ENCODE data around the gene TRIM37.
"Not testable (repeated sequence)": the region's sequence is repeated elsewhere in the genome, so short reads cannot be mapped to it uniquely, and the experiment has no call there.

The TRIM37 gene

GRCh38 chr17:59151006-59151405 lies 44.3 kb upstream of the TRIM37 start:
- TF ChIP-seq, protein P1, sequence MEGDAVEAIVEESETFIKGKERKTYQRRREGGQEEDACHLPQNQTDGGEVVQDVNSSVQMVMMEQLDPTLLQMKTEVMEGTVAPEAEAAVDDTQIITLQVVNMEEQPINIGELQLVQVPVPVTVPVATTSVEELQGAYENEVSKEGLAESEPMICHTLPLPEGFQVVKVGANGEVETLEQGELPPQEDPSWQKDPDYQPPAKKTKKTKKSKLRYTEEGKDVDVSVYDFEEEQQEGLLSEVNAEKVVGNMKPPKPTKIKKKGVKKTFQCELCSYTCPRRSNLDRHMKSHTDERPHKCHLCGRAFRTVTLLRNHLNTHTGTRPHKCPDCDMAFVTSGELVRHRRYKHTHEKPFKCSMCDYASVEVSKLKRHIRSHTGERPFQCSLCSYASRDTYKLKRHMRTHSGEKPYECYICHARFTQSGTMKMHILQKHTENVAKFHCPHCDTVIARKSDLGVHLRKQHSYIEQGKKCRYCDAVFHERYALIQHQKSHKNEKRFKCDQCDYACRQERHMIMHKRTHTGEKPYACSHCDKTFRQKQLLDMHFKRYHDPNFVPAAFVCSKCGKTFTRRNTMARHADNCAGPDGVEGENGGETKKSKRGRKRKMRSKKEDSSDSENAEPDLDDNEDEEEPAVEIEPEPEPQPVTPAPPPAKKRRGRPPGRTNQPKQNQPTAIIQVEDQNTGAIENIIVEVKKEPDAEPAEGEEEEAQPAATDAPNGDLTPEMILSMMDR (IDR thresholded peaks at IDR 0.05; ENCODE audit: low read depth, low read length) = no peak
- no peak for DNase-seq (ENCODE audit: extremely low read depth, low read depth)

GRCh38 chr17:59149841-59150511 lies 43.3 kb upstream of the TRIM37 start:
- DNase-seq (ENCODE audit: extremely low read depth, low read depth) = no peak
- TF ChIP-seq, protein P1 (IDR thresholded peaks at IDR 0.05; ENCODE audit: low read depth, low read length) = no peak

DNA sequence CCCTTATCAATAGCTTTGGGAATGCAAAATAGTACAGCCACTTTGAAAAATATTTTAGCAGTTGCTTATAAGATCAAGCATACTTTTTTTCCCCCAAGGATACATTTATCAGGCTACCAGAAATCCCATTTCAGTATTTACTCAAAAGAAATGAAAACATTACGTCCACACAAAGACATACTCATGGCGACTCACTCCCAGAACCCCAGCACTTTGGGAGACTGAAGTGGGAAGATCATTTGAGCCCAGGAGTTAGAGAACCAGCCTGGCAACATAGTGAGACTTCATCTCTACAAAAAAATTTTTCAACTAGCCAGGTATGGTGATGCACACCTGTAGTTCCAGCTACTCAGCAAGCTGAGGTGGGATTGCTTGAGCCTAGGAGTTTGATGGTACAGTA lies 42.4 kb upstream of the TRIM37 start:
- TF ChIP-seq, protein P1 (IDR thresholded peaks at IDR 0.05; ENCODE audit: low read depth, low read length) = no peak
- no peak for DNase-seq (ENCODE audit: extremely low read depth, low read depth)

- no peak for DNase-seq (ENCODE audit: extremely low read depth, low read depth)
- TF ChIP-seq, protein P1 (IDR thresholded peaks at IDR 0.05; ENCODE audit: low read depth, low read length) = no peak
These were observed 39.0 kb upstream of the TRIM37 start for GRCh38 chr17:59145571-59146096.

DNA sequence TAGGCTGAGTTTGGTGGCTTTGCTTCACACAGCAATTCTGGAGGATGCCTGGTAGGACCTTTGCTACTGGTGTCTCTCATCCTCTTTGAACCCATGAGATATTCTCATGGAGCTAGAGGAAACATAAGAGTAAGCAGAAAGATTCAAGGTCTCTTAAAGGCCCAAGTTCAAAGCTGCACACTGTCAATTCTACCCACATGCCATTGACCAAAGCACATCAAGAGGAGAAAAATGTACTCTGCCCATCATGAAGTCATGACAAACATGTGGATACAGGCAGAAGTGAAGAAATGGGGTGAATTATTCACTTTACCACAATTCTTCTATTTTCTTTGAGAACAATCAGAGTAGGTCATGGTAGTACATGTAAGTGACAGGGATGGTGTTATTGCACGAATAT lies 35.2 kb upstream of the TRIM37 start:
- TF ChIP-seq, protein P1 (IDR thresholded peaks at IDR 0.05; ENCODE audit: low read depth, low read length) = no peak
- no peak for DNase-seq (ENCODE audit: extremely low read depth, low read depth)

DNA sequence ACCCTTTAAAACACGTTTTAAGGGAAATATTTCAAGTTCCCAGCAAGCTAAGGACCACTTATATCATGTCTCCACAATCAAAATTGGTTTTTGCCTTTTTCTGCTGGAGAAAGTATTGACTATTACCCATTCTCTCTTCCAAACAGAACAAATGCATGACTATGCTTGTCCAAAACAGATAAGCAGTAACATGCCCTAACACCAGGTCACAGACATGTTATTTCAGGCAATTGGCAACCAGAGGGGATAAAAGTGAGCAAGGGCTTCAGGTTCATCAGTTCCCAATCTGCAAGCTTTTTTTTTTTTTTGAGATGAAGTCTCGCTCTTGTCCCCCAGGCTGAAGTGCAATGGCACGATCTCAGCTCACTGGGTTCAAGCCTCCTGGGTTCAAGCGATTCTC lies 33.3 kb upstream of the TRIM37 start:
- TF ChIP-seq, protein P1 (IDR thresholded peaks at IDR 0.05; ENCODE audit: low read depth, low read length) = no peak
- no peak for DNase-seq (ENCODE audit: extremely low read depth, low read depth)

GRCh38 chr17:59138339-59138738 lies 31.7 kb upstream of the TRIM37 start:
- not testable (repeated sequence) for DNase-seq (ENCODE audit: extremely low read depth, low read depth)

DNA sequence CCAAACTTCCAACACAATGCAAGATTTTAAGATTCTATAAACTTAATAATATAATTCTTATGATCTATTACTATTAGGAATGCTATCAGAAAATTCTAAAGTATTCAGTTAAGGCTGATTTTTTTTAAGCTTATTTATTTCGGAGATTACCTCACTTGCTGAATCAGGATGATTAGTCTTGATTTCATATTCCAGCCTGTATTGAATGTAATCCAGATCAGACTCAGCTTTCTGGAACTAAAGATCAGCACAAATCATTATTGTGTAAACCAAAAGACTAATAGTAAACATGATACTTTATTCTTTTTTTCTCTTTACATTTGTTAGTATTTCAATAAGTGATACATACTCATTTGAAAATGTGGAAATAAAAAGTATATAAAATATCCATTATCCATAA lies 24.5 kb upstream of the TRIM37 start:
- TF ChIP-seq, protein P1 (IDR thresholded peaks at IDR 0.05; ENCODE audit: low read depth, low read length) = no peak
- no peak for DNase-seq (ENCODE audit: extremely low read depth, low read depth)
